Aorta (tissue), 5 donors: ENCODE results near the gene ITIH3. TPM values are rescaled to one million over a fixed set of nuclear protein-coding genes. Genes with fewer than 3 reads are reported as not detected.

Source experiments
- ATAC-seq: fragments of 200-7000 bp; cut with Tn5 transposase; one replicate; pipeline ENCODE4 v1.9.1; 2022; ENCODE audit warnings: moderate library complexity; ENCODE audit not compliant: low FRiP score
- DNase-seq, 2 donors: peaks; one replicate each; pipeline ENCODE4 v3.0.0-alpha.2; 2020
- H3K27ac ChIP-seq, 2 donors: one replicate each; pipeline ENCODE4 v1.5.1; 2013; ENCODE audit warnings: low read length in 2 of 2, mild to moderate bottlenecking in 2 of 2, moderate library complexity in 2 of 2, control low read depth in 1 of 2, inconsistent platforms in 1 of 2, low read depth in 1 of 2
- H3K27me3 ChIP-seq, 2 donors: one replicate each; pipeline ENCODE4 v1.6.1; 2013; ENCODE audit warnings: control low read depth in 1 of 2, low read length in 1 of 2, mild to moderate bottlenecking in 1 of 2, moderate library complexity in 1 of 2; ENCODE audit not compliant: insufficient read depth in 2 of 2, control insufficient read depth in 1 of 2
- H3K36me3 ChIP-seq, 2 donors: one replicate each; pipeline ENCODE4 v1.6.1; 2013; ENCODE audit warnings: control low read depth in 1 of 2, low read length in 1 of 2, mild to moderate bottlenecking in 1 of 2; ENCODE audit not compliant: insufficient read depth in 2 of 2, control insufficient read depth in 1 of 2
- H3K4me1 ChIP-seq, 2 donors: one replicate each; pipeline ENCODE4 v1.6.1; 2013; ENCODE audit warnings: low read length in 2 of 2, control low read depth in 1 of 2, mild to moderate bottlenecking in 1 of 2, moderate library complexity in 1 of 2; ENCODE audit not compliant: insufficient read depth in 2 of 2, control insufficient read depth in 1 of 2
- H3K4me3 ChIP-seq, 2 donors: one replicate each; pipeline ENCODE4 v1.5.1; 2013; ENCODE audit warnings: low read length in 2 of 2, control low read depth in 1 of 2, mild to moderate bottlenecking in 1 of 2
- H3K9me3 ChIP-seq: one replicate; pipeline ENCODE4 v1.6.1; 2013; ENCODE audit warnings: mild to moderate bottlenecking, low read length; ENCODE audit not compliant: control insufficient read depth
- WGBS, 2 donors: extraction: QIAGEN DNeasy Blood & Tissue Kit; methylation state at CpG; one replicate each; pipeline ENCODE4 v1.1.7; 2013; 5-methylcytosine and 5-hydroxymethylcytosine counted together
- intact Hi-C, 2 donors: fragments of 100-400 bp; cut with DNase I; formaldehyde crosslinking; loops; one replicate each; pipeline versions ENCODE4 v1.14.2 to v1.15.0; 2022
- polyA plus RNA-seq, 2 donors: library from polyadenylated mRNA; stranded (reverse); fragments of 200-250 nt; gene quantifications; one replicate each; pipeline ENCODE4 v1.2.3, GENCODE V29; 2013
- total RNA-seq, 2 donors: library from RNA; stranded (reverse); fragmentation: NEBNext Ultra II Directional; extraction: Animal tissue kit (Norgen Biotek cat#: 25700); gene quantifications; one replicate each; pipeline ENCODE4 v1.2.1, GENCODE V29; 2021
- donor health status: healthy with polysubstance abuse.
- donor health status: Bipolar disorder and iron deficiency.
- donor health status: DM: no; HTN: no; CAD: no.
- donor health status: DM: no; HTN: no; CAD: no.
- donor health status: DM: yes; HTN: yes; CAD: no.

Gene ITIH3
- total and polyA plus RNA-seq, 4 donors = 2.4 to 75.1 (median 6.2) TPM

- Histone ChIP-seq H3K36me3 (peaks cover 0 to 3% of the 10 kb centered on the region in 2 donors), H3K27ac (no peak overlapping the region), H3K9me3 (no peaks in the 10 kb centered on the region), H3K4me1 (peaks cover 0 to 6% of the 10 kb centered on the region in 2 donors), H3K4me3 (no peak overlapping the region), H3K27me3 (no peaks in the 10 kb centered on the region)
- WGBS, 2 donors = 82 to 89% methylated on average over 7 of the region's 7 CpGs
- no peak for ATAC-seq
- intact Hi-C loops = no loop called here
- DNase-seq = no peak
Measured at GRCh38 chr3:52847726-52848125, 53.1 kb downstream of the ITIH3 start.

GRCh38 chr3:52848617-52849016 is 54.0 kb downstream of the ITIH3 start:
- no peak for DNase-seq
- intact Hi-C loops = no loop called here
- peak; percentile 57 for ATAC-seq

GRCh38 chr3:52849656-52850055 is 55.1 kb downstream of the ITIH3 start:
- H3K4me1 ChIP-seq = no peaks in the 10 kb centered on the region
- H3K27me3 ChIP-seq = no peaks in the 10 kb centered on the region
- ATAC-seq (no peak), DNase-seq (no peak)
- no peaks in the 10 kb centered on the region for H3K9me3 ChIP-seq
- WGBS, 2 donors = 93 to 95% methylated on average over 15 of the region's 15 CpGs
- H3K36me3 ChIP-seq = peaks cover 0 to 3% of the 10 kb centered on the region in 2 donors
- H3K27ac ChIP-seq = no peak overlapping the region
- intact Hi-C loops = loop anchor here (2.0 to 10.0 kb wide), 4 partner anchors 85 to 223 kb away; no protein-coding TSS in a partner anchor
- no peak overlapping the region for H3K4me3 ChIP-seq

More at GRCh38 chr3:52848617-52849016, 54.0 kb downstream of the ITIH3 start:
- Histone ChIP-seq H3K36me3 (peaks cover 0 to 3% of the 10 kb centered on the region in 2 donors), H3K9me3 (no peaks in the 10 kb centered on the region), H3K4me1 (peaks cover 0 to 6% of the 10 kb centered on the region in 2 donors), H3K4me3 (no peak overlapping the region), H3K27ac (no peak overlapping the region), H3K27me3 (no peaks in the 10 kb centered on the region)
- WGBS, 2 donors = 51 to 53% methylated on average over 7 of the region's 7 CpGs

GRCh38 chr3:52851348-52851747 is 56.8 kb downstream of the ITIH3 start:
- intact Hi-C loops = loop anchor here (2.0 to 10.0 kb wide), 4 partner anchors 83 to 221 kb away; no protein-coding TSS in a partner anchor

GRCh38 chr3:52852419-52852818 is 57.8 kb downstream of the ITIH3 start:
- no peak for DNase-seq
- H3K36me3 ChIP-seq = peaks cover 0 to 3% of the 10 kb centered on the region in 2 donors
- no peak overlapping the region for H3K4me3 ChIP-seq
- H3K9me3 ChIP-seq = no peaks in the 10 kb centered on the region
- 83% methylated on average over 2 of the region's 2 CpGs for WGBS, 2 donors
- no peaks in the 10 kb centered on the region for H3K27me3 ChIP-seq
- no peak for ATAC-seq
- H3K4me1 ChIP-seq = no peaks in the 10 kb centered on the region
- intact Hi-C loops = loop anchor here (5.0 to 10.0 kb wide), 3 partner anchors 82 to 220 kb away; no protein-coding TSS in a partner anchor
- no peak overlapping the region for H3K27ac ChIP-seq

More at GRCh38 chr3:52851348-52851747, 56.8 kb downstream of the ITIH3 start:
- 35 to 44% methylated on average over 3 of the region's 3 CpGs for WGBS, 2 donors
- DNase-seq (no peak), ATAC-seq (no peak)
- Histone ChIP-seq H3K4me1 (no peaks in the 10 kb centered on the region), H3K36me3 (peaks cover 0 to 3% of the 10 kb centered on the region in 2 donors), H3K27me3 (no peaks in the 10 kb centered on the region), H3K9me3 (no peaks in the 10 kb centered on the region), H3K4me3 (no peak overlapping the region), H3K27ac (no peak overlapping the region)

GRCh38 chr3:52854013-52854412 is 59.4 kb downstream of the ITIH3 start:
- Histone ChIP-seq H3K27me3 (no peaks in the 10 kb centered on the region), H3K36me3 (peaks cover 0 to 3% of the 10 kb centered on the region in 2 donors), H3K4me3 (no peak overlapping the region), H3K27ac (no peak overlapping the region), H3K4me1 (no peaks in the 10 kb centered on the region), H3K9me3 (no peaks in the 10 kb centered on the region)
- no peak for DNase-seq
- ATAC-seq = no peak
- intact Hi-C loops = loop anchor here (5.0 to 10.0 kb wide), 3 partner anchors 81 to 218 kb away; no protein-coding TSS in a partner anchor
- 84 to 87% methylated on average over 2 of the region's 2 CpGs for WGBS, 2 donors

GRCh38 chr3:52856666-52857065 is 62.1 kb downstream of the ITIH3 start:
- ATAC-seq (no peak), DNase-seq (no peak)
- Histone ChIP-seq H3K27ac (no peak overlapping the region), H3K27me3 (no peaks in the 10 kb centered on the region), H3K4me1 (no peaks in the 10 kb centered on the region), H3K9me3 (no peaks in the 10 kb centered on the region), H3K36me3 (no peaks in the 10 kb centered on the region), H3K4me3 (no peak overlapping the region)
- intact Hi-C loops = loop anchor here in 1 of 2 donors (10.0 kb wide), 1 partner anchor 78 kb away; no protein-coding TSS in a partner anchor
- 31 to 45% methylated on average over 5 of the region's 5 CpGs for WGBS, 2 donors

- Histone ChIP-seq H3K9me3 (no peaks in the 10 kb centered on the region), H3K4me1 (no peaks in the 10 kb centered on the region), H3K27ac (no peak overlapping the region), H3K4me3 (no peak overlapping the region), H3K27me3 (no peaks in the 10 kb centered on the region), H3K36me3 (no peaks in the 10 kb centered on the region)
- DNase-seq (no peak), ATAC-seq (no peak)
- 29 to 32% methylated on average over 3 of the region's 3 CpGs for WGBS, 2 donors
- intact Hi-C loops = loop anchor here in 1 of 2 donors (10.0 kb wide), 1 partner anchor 78 kb away; no protein-coding TSS in a partner anchor
Measured at GRCh38 chr3:52857133-52857532, 62.5 kb downstream of the ITIH3 start.

- WGBS, 2 donors = 92 to 93% methylated on average over 5 of the region's 5 CpGs
- no peak for DNase-seq
- H3K9me3 ChIP-seq = no peaks in the 10 kb centered on the region
- H3K27ac ChIP-seq = no peak overlapping the region
- no peak for ATAC-seq
- intact Hi-C loops = loop anchor here in 1 of 2 donors (10.0 kb wide), 1 partner anchor 77 kb away; no protein-coding TSS in a partner anchor
- no peaks in the 10 kb centered on the region for H3K4me1 ChIP-seq
- H3K36me3 ChIP-seq = no peaks in the 10 kb centered on the region
- H3K27me3 ChIP-seq = no peaks in the 10 kb centered on the region
- no peak overlapping the region for H3K4me3 ChIP-seq
Measured at GRCh38 chr3:52857864-52858263, 63.3 kb downstream of the ITIH3 start.
